ENCODE results near the gene PRM1.

The PRM1 gene

GRCh38 chr16:11273721-11274324, 7.3 kb downstream of the PRM1 start:
- no peak for DNase-seq (ENCODE audit: low read depth)

GRCh38 chr16:11272921-11273720, 8.0 kb downstream of the PRM1 start, which contains the start of gene PRM3:
TSS of gene PRM3 (minus strand) at chr16:11273629. CDS start at chr16:11273595, 34 bp downstream.
- no peak for DNase-seq (ENCODE audit: low read depth)

DNA sequence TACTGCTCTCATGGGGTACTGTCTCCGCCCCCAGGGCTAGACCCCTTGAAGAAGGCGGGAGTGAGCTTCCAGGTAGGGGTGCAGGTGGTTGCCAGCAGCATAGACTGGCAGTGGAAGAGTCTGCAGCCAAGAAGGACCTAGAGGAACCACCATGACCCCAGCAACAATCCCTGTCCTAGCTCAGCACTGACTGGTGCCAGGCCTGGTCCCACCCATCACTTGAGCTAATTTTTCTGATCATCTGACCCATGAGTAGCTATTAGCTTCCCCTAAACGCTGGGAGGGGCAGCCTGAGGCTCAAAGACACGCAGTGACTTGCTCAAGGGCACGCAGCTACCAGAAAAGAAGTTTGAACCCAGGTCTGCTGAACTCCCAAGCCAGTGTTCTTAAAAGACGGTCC, 8.6 kb downstream of the PRM1 start:
- DNase-seq (ENCODE audit: low read depth): no peak

GRCh38 chr16:11271610-11272009, 9.5 kb downstream of the PRM1 start:
- no peak for DNase-seq (ENCODE audit: low read depth)

GRCh38 chr16:11270602-11271162, 10.4 kb downstream of the PRM1 start:
- no peak for DNase-seq (ENCODE audit: low read depth)

GRCh38 chr16:11268921-11269375, 12.2 kb downstream of the PRM1 start, which contains the start of gene TNP2:
TSS of gene TNP2 (minus strand) at chr16:11269325. CDS start at chr16:11269262, 63 bp downstream.
- DNase-seq (ENCODE audit: low read depth): no peak

DNA sequence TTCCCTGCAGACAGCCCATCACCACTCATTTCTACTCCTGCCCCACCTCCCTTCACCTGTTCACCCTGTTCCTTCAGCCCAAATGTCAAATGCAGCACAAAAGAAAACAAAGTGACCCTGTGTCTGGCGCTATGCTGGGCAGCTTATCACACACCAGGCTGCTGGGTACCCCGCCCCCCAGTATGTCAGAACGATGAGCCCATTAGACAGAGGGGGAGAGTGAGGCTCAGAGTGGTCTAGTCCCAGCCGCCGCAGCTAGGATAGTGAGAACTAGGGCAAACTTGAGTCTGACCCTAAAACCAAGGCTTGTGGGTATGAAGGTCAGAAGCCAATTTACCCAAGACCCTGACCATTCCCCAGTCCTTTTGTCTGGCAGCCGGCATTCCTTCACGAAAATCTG, 16.0 kb downstream of the PRM1 start:
- no peak for DNase-seq (ENCODE audit: low read depth)

GRCh38 chr16:11264155-11264832, 16.8 kb downstream of the PRM1 start:
- DNase-seq (ENCODE audit: low read depth): no peak

- no peak for DNase-seq (ENCODE audit: low read depth)
These were observed 17.4 kb downstream of the PRM1 start for GRCh38 chr16:11263737-11264136.

DNA sequence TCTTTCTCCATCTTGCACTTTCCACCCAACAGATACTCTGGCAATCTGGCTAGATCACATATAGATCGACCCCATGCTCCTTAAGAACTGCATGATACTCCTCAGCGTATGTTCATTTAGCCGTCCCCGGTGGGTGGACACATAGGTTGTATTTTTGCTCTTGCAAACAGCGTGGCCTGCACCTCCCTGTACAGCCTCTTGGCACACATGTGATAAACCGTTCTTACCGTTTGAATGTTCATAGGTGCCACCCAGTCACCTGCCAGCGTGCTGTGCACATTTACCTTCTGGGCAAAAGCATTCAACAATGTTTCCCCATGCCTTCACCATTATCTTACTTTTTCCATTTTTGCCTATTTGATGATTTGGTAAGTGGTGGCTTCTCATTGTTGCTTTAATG, 18.2 kb downstream of the PRM1 start:
- no peak for DNase-seq (ENCODE audit: low read depth)

DNA sequence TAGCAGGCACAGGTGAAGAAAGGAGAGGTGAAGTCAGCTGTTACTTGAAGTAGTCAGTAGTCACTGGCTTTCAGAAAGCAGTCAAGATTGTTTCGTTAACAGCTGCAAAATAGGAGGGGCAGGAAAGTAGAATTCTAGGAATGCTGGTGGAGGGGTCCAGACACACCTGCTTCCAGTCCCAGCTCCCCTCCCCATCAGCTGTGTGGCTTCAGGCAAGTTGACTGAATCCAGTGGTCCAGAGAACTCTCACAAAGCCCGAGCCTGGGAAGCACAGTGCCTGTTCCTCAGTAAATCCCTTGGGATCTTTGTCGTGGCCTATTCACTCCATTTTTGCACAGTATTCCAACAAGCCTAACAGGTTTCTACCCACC, 20.5 kb downstream of the PRM1 start:
- no peak for DNase-seq (ENCODE audit: low read depth)

DNA sequence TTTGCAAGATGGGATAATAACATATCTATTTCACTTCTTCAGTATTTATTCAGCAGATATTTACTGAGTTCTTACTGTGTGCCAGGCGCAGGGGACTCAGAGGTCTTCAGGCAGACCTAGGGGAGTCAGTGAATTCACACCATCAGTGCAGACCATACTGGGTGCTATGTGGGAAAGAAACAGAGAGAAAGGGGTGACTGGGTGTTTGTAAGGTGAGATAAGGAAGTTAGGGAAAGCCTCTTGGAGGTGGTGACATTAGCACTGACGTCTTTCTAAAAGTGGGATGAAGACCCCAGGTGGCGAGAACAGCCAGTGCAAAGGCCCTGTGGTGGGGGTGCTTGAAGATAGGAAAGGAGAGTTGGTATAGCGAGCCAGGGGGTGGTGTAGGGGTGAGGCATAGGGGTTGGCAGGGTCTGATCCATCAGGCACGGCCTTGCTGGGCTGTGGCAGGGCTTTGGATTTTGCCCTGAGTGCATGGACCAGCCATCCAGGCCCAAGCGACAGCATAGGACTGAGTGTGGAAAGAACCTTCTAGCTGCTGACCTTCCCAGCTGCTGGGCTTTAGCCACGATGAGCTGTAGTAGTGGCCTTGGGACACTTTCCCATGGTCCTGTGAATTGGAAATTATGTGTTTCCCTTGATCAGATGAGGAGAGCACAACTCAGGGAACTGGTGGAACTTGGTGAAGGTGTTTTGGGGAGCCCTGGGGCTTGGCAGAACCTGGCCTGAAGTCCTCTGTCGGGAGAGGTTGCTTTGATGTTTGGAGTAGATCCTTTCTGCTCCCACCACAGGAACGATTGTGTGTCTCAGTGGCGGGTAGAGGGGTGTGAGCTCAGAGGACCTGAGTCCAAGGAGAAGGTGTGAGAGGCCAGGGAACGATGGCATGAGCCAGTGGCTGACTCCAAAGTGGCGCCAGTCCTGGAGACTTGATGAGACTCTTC, 21.2 kb downstream of the PRM1 start:
- no peak for DNase-seq (ENCODE audit: low read depth)

DNA sequence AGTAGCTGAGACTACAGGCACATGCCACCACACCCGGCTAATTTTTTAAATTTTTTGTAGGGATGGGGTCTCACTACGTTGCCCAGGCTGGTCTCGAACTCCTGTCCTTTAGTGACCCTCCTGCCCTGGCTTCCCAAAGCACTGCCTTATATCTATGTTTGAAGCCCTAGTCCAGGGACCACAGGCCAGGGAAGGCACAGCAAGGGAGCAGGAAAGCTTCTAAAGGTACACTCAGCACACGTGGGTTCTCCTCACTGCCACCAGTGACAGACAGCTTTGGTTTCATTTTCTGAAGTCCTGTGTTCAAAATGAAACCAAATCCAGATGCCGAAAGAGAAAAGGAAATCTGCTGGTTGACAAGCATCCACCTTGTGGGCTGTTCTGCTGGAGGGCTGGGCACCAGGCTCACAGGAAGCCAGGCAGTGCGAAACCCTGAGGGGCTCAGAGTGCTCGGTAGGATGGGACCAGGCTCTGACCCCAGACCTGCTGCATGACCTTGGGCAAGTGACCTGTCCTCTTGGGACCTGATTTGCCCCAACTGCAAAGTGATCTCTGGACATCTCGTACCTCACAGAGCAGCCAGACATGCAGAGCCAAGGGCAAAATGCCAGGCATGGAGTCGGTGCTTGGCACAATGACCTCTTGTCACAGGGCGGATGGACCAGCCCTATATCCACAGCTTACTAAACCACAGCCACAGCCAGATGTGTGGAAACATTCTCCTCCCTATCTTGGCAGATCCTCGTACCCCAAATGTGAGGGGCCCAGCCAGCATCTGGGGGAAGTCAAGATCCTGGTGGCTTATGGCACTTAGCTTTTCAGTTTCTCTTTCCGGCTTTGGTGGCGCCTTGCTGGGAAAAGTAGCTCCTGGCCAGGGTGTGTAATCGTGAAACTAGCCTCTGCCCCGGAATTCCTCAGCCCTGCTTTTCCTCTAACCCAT, 22.3 kb downstream of the PRM1 start:
- DNase-seq (ENCODE audit: low read depth): no peak

GRCh38 chr16:11257131-11257938, 23.8 kb downstream of the PRM1 start:
- DNase-seq (ENCODE audit: low read depth): peak; percentile 58

GRCh38 chr16:11256661-11257130, 24.4 kb downstream of the PRM1 start:
- DNase-seq (ENCODE audit: low read depth): no peak

DNA sequence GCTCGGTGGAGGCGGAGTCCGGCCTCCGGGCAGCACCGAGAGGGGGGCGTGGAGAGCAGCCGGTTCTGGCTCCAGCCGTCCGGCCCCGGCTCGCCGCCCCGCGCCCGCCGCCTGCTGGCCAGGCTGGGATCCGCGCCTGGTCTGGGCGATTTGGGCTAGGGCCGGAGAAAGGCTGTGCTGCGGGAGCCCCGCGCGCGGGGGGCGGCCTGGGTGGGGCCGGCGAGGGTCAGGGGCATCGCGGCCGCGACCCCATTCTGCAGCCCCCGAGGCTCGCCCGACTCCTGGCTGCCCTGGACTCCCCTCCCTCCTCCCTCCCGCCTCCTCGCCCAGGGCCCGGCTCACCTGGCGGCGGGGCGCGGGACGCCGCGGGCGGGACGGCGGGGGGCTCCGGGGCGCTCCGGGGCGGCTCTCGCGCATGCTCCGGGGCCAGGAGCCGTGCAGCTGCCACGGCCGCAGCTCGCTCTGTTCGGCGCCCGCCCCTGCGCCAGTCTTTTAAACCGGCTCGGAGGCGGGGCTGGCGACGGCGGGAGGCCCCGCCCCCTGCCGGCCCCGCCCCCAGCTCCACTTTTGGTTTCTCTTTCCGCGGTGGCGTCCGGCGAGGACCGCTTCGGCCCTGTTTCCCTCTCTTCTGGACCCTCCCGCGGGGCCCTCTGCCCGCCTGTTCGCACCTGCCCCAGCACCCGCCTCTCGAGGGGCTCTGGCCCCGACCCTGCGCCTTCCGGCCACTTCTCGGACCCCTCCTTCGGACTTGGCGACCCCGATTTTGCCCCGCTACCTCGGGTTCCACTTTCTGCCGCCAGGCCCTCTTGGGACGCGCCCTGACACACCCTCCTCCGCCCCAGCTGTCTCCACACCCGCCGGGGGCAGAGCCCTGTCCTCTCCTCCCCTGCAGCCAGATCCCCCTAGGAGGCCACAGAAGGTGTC, 25.1 kb downstream of the PRM1 start, which contains the start of gene SOCS1:
SOCS1 (minus strand) TSS at position 468 of the 924 bp plus-strand sequence. CDS start 726 bp downstream, outside the sequence.
- DNase-seq (ENCODE audit: low read depth): peak; percentile 53

DNA sequence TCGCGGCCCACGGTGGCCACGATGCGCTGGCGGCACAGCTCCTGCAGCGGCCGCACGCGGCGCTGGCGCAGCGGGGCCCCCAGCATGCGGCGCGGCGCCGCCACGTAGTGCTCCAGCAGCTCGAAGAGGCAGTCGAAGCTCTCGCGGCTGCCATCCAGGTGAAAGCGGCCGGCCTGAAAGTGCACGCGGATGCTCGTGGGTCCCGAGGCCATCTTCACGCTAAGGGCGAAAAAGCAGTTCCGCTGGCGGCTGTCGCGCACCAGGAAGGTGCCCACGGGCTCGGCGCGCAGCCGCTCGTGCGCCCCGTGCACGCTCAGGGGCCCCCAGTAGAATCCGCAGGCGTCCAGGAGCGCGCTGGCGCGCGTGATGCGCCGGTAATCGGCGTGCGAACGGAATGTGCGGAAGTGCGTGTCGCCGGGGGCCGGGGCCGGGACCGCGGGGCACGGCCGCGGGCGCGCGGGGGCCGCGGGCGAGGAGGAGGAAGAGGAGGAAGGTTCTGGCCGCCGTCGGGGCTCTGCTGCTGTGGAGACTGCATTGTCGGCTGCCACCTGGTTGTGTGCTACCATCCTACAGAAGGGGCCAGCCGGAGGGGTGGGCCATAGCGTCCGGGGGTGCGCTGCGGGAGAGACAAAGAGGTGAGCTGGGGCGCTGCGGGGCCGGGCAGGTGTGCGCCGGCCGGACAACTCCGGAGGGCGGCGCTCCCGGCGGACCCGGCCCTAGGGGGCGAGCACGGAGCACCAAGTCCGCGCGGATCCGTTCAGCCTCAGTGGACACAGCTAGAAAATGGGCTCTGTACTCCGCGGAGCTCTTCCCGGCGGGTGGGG, 26.0 kb downstream of the PRM1 start:
- no peak for DNase-seq (ENCODE audit: low read depth)

Measured in HS-27A (cell line).